A673 (cell line): ENCODE measurements around the gene THBS3. TPM values are rescaled to one million over a fixed set of nuclear protein-coding genes. Genes with fewer than 3 reads are reported as not detected.
"Not testable (repeated sequence)": the region's sequence is repeated elsewhere in the genome, so short reads cannot be mapped to it uniquely, and the experiment has no call there.

Experiments
- BruUV-seq: library from RNA; stranded (reverse); fragments of 400-500 nt; replicated peaks from 2 replicates; lab custom pipeline; 2021; lab: Mats Ljungman, UMichigan
- CTCF ChIA-PET: fragments of 300-600 bp; sonication (Branson Sonifier 250); formaldehyde crosslinking; loops from one replicate; lab custom pipeline; 2022; ENCODE audit warnings: antibody characterized with exemption; lab: Charles Lee
- POLR2A ChIA-PET: fragments of 300-600 bp; sonication (Branson Sonifier 250); formaldehyde crosslinking; loops from one replicate; lab custom pipeline; 2022; ENCODE audit warnings: antibody characterized with exemption; ENCODE audit not compliant: low non-redundant PET; lab: Charles Lee
- DNase-seq: peaks from one replicate; pipeline ENCODE4 v3.0.0-alpha.2; 2015; ENCODE audit warnings: low spot score
- H3K27ac ChIP-seq: fragments of 200-600 bp; sonication (generic); 2 replicates; pipeline ENCODE4 v1.5.1; 2016; ENCODE audit warnings: mixed run types, low read depth, mild to moderate bottlenecking, mixed read lengths, antibody characterized with exemption, low read length; ENCODE audit not compliant: poor library complexity, severe bottlenecking
- H3K27me3 ChIP-seq: fragments of 200-600 bp; sonication (generic); replicated peaks from 2 replicates; pipeline ENCODE4 v1.6.1; 2017; ENCODE audit warnings: mixed run types, low read depth, mild to moderate bottlenecking, mixed read lengths, antibody characterized with exemption, low read length; ENCODE audit not compliant: insufficient read depth, poor library complexity
- H3K36me3 ChIP-seq: fragments of 200-600 bp; sonication (generic); 2 replicates; pipeline ENCODE4 v1.6.1; 2016; ENCODE audit warnings: mixed run types, mild to moderate bottlenecking, mixed read lengths, antibody characterized with exemption, low read length; ENCODE audit not compliant: insufficient read depth, poor library complexity, severe bottlenecking
- H3K4me1 ChIP-seq: fragments of 200-600 bp; sonication (generic); 2 replicates; pipeline ENCODE4 v1.6.1; 2017; ENCODE audit warnings: mixed run types, mild to moderate bottlenecking, mixed read lengths, antibody characterized with exemption, low read length; ENCODE audit not compliant: insufficient read depth, poor library complexity, severe bottlenecking
- H3K4me3 ChIP-seq: fragments of 200-600 bp; sonication (generic); 2 replicates; pipeline ENCODE4 v1.5.1; 2016; ENCODE audit warnings: low read depth, mixed run types, mild to moderate bottlenecking, mixed read lengths, low read length; ENCODE audit not compliant: poor library complexity, severe bottlenecking
- H3K9me3 ChIP-seq: fragments of 200-600 bp; sonication (generic); 2 replicates; pipeline ENCODE4 v1.6.1; 2016; ENCODE audit warnings: mixed run types, low read depth, mild to moderate bottlenecking, mixed read lengths, antibody characterized with exemption, low read length; ENCODE audit not compliant: poor library complexity, severe bottlenecking
- CTCF ChIP-seq: fragments of 300-800, 200-600 bp; sonication (generic); conservative IDR thresholded peaks from 2 replicates; pipeline ENCODE4 v1.5.1; 2017; ENCODE audit warnings: low read depth, mild to moderate bottlenecking, antibody characterized with exemption, low read length, moderate library complexity, mixed read lengths
- EZH2 ChIP-seq: fragments of 200-600 bp; sonication (generic); IDR thresholded peaks from 2 replicates; pipeline ENCODE4 v1.6.1; 2017; ENCODE audit warnings: borderline replicate concordance, low read depth, mild to moderate bottlenecking, mixed read lengths, antibody characterized with exemption, low read length; ENCODE audit not compliant: poor library complexity, severe bottlenecking
- intact Hi-C: fragments of 100-400 bp; cut with micrococcal nuclease; formaldehyde crosslinking; loops from one replicate; pipeline ENCODE4 v1.10.0; 2022; ENCODE audit not compliant: unreplicated experiment
- total RNA-seq: library from RNA; stranded (reverse); gene quantifications from 2 replicates; pipeline ENCODE4 v1.2.3, GENCODE V29; 2021

THBS3 gene
- total RNA-seq, 1 experiment from 2014 or later = 23.2 TPM

DNA sequence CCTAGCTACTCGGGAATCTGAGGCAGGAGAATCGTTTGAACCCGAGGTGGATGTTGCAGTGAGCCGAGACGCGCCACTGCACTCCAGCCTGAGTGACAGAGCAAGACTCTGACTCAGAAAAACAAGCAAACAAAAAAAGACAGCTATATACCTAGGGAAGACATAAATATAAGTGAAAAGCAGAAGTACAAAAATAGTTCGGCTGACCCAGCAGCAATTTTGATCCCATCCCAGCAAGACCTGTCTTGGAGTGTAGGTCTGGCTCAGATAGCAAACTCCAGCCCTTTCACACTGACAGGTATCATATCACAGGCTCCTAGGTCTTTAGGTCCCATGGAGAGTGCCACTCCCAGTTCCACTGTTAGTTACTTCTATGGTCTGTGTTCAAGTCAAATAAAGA lies 15.3 kb upstream of the THBS3 start:
- intact Hi-C loops = no loop called here
- TF ChIP-seq EZH2 = no peak
- no peak for TF ChIP-seq CTCF
- Histone ChIP-seq H3K27ac (no peak overlapping the region), H3K4me1 (peaks cover 25% of the 10 kb centered on the region), H3K27me3 (no peaks in the 10 kb centered on the region), H3K36me3 (no peaks in the 10 kb centered on the region), H3K9me3 (no peaks in the 10 kb centered on the region), H3K4me3 (no peak overlapping the region)
- ChIA-PET POLR2A (no interaction called here), CTCF (no interaction called here)
- no TSS peak for BruUV-seq
- DNase-seq = no peak

GRCh38 chr1:155220211-155220965 lies 12.7 kb upstream of the THBS3 start:
- ChIA-PET POLR2A (interaction anchor here (0.8 kb wide), 1 partner anchor 12 kb away, joined by 3 read pairs; no protein-coding TSS in a partner anchor), CTCF (interaction anchor here (0.7 to 1.3 kb wide), 2 partner anchors 103 to 159 kb away, joined by 3 read pairs; no protein-coding TSS in a partner anchor)
- intact Hi-C loops, H3K27me3 ChIP-seq, DNase-seq, H3K36me3 ChIP-seq, H3K4me3 ChIP-seq, BruUV-seq, H3K9me3 ChIP-seq, H3K27ac ChIP-seq: not testable (repeated sequence)
- H3K4me1 ChIP-seq = peaks cover 11% of the 10 kb centered on the region

- H3K27ac ChIP-seq = no peak overlapping the region
- H3K36me3 ChIP-seq = no peaks in the 10 kb centered on the region
- no peaks in the 10 kb centered on the region for H3K9me3 ChIP-seq
- H3K4me3 ChIP-seq = no peak overlapping the region
- ChIA-PET POLR2A (no interaction called here), CTCF (no interaction called here)
- no peak for TF ChIP-seq CTCF
- no peak for TF ChIP-seq EZH2
- H3K27me3 ChIP-seq = no peaks in the 10 kb centered on the region
- no TSS peak for BruUV-seq
- DNase-seq = no peak
- H3K4me1 ChIP-seq = peaks cover 6% of the 10 kb centered on the region
- intact Hi-C loops = no loop called here
Measured at GRCh38 chr1:155219592-155220031, 11.9 kb upstream of the THBS3 start.
